ENCODE results near the gene YWHAQ.

- no peak for TF ChIP-seq POLR2AphosphoS5 (IDR thresholded peaks at IDR 0.05)
- no peak for TF ChIP-seq CTCF (IDR thresholded peaks at IDR 0.05)
Measured at GRCh38 chr2:9653485-9654271, 22.9 kb upstream of the YWHAQ start.
